GM23248 (cell line): Measurements from ENCODE around the gene METTL22.

Experiments used
- EZH2 ChIP-seq: fragments of 200-600 bp; sonication (generic); IDR thresholded peaks from 2 replicates; pipeline ENCODE4 v1.6.1; 2018; ENCODE audit warnings: antibody characterized with exemption, mild to moderate bottlenecking; ENCODE audit not compliant: insufficient read depth, poor library complexity, severe bottlenecking
- EZH2phosphoT487 ChIP-seq: fragments of 200-600 bp; sonication (generic); IDR thresholded peaks from 2 replicates; pipeline ENCODE4 v1.6.1; 2018; ENCODE audit warnings: antibody characterized with exemption, moderate library complexity, mild to moderate bottlenecking, low read depth; ENCODE audit not compliant: insufficient read depth

GRCh38 chr16:8589900-8590688 lies 31.4 kb upstream of the METTL22 start, which contains the start of gene TMEM114:
- no peak for TF ChIP-seq EZH2
- TF ChIP-seq EZH2phosphoT487 = no peak
